ENCODE data around the gene TFCP2L1. TPM values are rescaled to one million over a fixed set of nuclear protein-coding genes. Genes with fewer than 3 reads are reported as not detected.

TFCP2L1 gene
- total RNA-seq, 2 experiments from 2014 or later: 0.17 to 0.30 TPM

DNA sequence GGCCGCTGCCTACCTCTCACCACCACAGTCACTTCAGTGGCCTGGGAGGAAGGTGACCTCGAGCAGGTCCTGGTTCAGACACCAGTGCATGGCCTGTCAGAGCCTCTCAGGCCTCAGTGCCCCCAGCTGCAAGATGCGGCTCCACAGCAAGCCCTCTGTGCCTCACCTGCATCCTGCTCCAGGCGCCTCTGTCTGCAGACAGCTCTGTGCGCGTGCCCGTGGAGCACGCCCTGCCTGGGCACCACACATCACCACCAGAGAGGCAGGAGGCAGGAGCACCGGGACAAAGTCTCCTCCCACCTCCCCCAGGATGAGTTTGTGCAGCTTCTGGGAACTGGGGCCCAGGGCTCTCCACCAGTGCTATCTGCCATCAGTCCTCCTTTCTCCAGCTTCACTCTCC lies 98.7 kb downstream of the TFCP2L1 start:
- Mint-ChIP-seq H3K36me3 (ENCODE audit: low read depth) (no peaks in the 10 kb centered on the region), H3K9me3 (no peaks in the 10 kb centered on the region), H3K27ac (no peak overlapping the region), H3K4me3 (no peak overlapping the region), H3K27me3 (peaks cover 5% of the 10 kb centered on the region), H3K4me1 (ENCODE audit: low read depth) (no peaks in the 10 kb centered on the region)
- TF ChIP-seq CTCF (IDR thresholded peaks at IDR 0.05): no peak
- CTCF ChIA-PET: no interaction called here
- Histone ChIP-seq H3K36me3 (ENCODE audit: insufficient read depth, low read length) (no peaks in the 10 kb centered on the region), H3K27ac (ENCODE audit: low read depth in 1 of 2, low read length in 2 of 2) (no peak overlapping the region), H3K27me3 (ENCODE audit: control insufficient read depth in 1 of 2, insufficient read depth in 2 of 2, low read length in 2 of 2) (no peaks in the 10 kb centered on the region), H3K4me3 (ENCODE audit: low read length) (no peak overlapping the region), H3K9me3 (ENCODE audit: control insufficient read depth in 1 of 2, insufficient read depth in 1 of 2, low read length in 2 of 2) (peaks cover 0 to 9% of the 10 kb centered on the region in 2 experiments), H3K4me1 (ENCODE audit: insufficient read depth, low read length) (no peaks in the 10 kb centered on the region)
- intact Hi-C loops (cut with DNase I, micrococcal nuclease): no loop called here
- ATAC-seq (ENCODE audit: poor library complexity): no peak
- DNase-seq: no peak
- POLR2A ChIA-PET: no interaction called here

- CTCF ChIA-PET: no interaction called here
- no peak for TF ChIP-seq CTCF (IDR thresholded peaks at IDR 0.05)
These were observed 99.4 kb downstream of the TFCP2L1 start for GRCh38 chr2:121185571-121186074.

DNA sequence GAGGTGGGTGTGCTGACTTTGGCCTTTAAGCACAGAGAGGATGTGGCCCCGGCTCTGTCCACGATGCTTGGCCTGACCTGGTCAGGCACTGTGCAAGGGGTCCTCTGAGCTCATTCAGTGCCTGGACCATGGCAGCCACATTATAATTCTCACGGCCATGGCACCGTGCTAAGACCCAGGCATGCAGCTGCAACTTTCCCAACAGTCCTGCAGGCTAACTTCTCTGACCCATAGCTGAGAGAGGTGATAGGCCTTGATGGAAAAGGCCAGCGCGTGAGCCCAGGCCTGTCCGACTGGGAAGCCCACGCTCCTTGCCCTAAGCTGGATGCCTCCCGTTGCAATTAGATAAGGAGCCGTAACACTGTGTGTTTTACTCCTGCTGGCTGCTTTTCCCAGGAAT lies 99.9 kb downstream of the TFCP2L1 start:
- Mint-ChIP-seq H3K9me3 (no peaks in the 10 kb centered on the region), H3K4me3 (no peak overlapping the region), H3K36me3 (ENCODE audit: low read depth) (no peaks in the 10 kb centered on the region), H3K4me1 (ENCODE audit: low read depth) (no peaks in the 10 kb centered on the region), H3K27ac (no peak overlapping the region), H3K27me3 (peaks cover 5% of the 10 kb centered on the region)
- Histone ChIP-seq H3K27ac (ENCODE audit: low read depth in 1 of 2, low read length in 2 of 2) (no peak overlapping the region), H3K4me3 (ENCODE audit: low read length) (no peak overlapping the region), H3K9me3 (ENCODE audit: control insufficient read depth in 1 of 2, insufficient read depth in 1 of 2, low read length in 2 of 2) (peaks cover 0 to 9% of the 10 kb centered on the region in 2 experiments), H3K4me1 (ENCODE audit: insufficient read depth, low read length) (no peaks in the 10 kb centered on the region), H3K36me3 (ENCODE audit: insufficient read depth, low read length) (no peaks in the 10 kb centered on the region), H3K27me3 (ENCODE audit: control insufficient read depth in 1 of 2, insufficient read depth in 2 of 2, low read length in 2 of 2) (no peaks in the 10 kb centered on the region)
- POLR2A ChIA-PET: no interaction called here
- intact Hi-C loops (cut with DNase I, micrococcal nuclease): no loop called here
- DNase-seq (no peak), ATAC-seq (ENCODE audit: poor library complexity) (no peak)
- TF ChIP-seq CTCF (IDR thresholded peaks at IDR 0.05): no peak
- CTCF ChIA-PET: no interaction called here

More at GRCh38 chr2:121185571-121186074, 99.4 kb downstream of the TFCP2L1 start:
- no peaks in the 10 kb centered on the region for H3K36me3 ChIP-seq (ENCODE audit: insufficient read depth, low read length)
- no peak overlapping the region for H3K27ac ChIP-seq (ENCODE audit: low read depth in 1 of 2, low read length in 2 of 2)
- H3K9me3 ChIP-seq (ENCODE audit: control insufficient read depth in 1 of 2, insufficient read depth in 1 of 2, low read length in 2 of 2): peaks cover 0 to 9% of the 10 kb centered on the region in 2 experiments
- no peak overlapping the region for H3K27ac Mint-ChIP-seq
- H3K4me3 Mint-ChIP-seq: no peak overlapping the region
- no peak overlapping the region for H3K4me3 ChIP-seq (ENCODE audit: low read length)
- H3K36me3 Mint-ChIP-seq (ENCODE audit: low read depth): no peaks in the 10 kb centered on the region
- no peaks in the 10 kb centered on the region for H3K4me1 Mint-ChIP-seq (ENCODE audit: low read depth)
- POLR2A ChIA-PET: no interaction called here
- peaks cover 5% of the 10 kb centered on the region for H3K27me3 Mint-ChIP-seq
- DNase-seq: no peak
- intact Hi-C loops (cut with DNase I, micrococcal nuclease): no loop called here
- no peaks in the 10 kb centered on the region for H3K4me1 ChIP-seq (ENCODE audit: insufficient read depth, low read length)
- ATAC-seq (ENCODE audit: poor library complexity): no peak
- no peaks in the 10 kb centered on the region for H3K27me3 ChIP-seq (ENCODE audit: control insufficient read depth in 1 of 2, insufficient read depth in 2 of 2, low read length in 2 of 2)
- H3K9me3 Mint-ChIP-seq: no peaks in the 10 kb centered on the region
